Ectodermal cell (in vitro differentiated cells): Measurements from ENCODE around the gene ASIC1.

Source experiments
- H3K27ac ChIP-seq: 2 replicates; pipeline ENCODE4 v1.7.0; 2013; ENCODE audit warnings: mild to moderate bottlenecking, low read depth, low read length; ENCODE audit not compliant: insufficient read depth, poor library complexity, severe bottlenecking
- H3K27me3 ChIP-seq: 2 replicates; pipeline ENCODE4 v1.7.0; 2013; ENCODE audit warnings: mild to moderate bottlenecking, low read length; ENCODE audit not compliant: insufficient read depth, control insufficient read depth, poor library complexity, severe bottlenecking
- H3K36me3 ChIP-seq: one replicate; pipeline ENCODE4 v1.7.0; 2013; ENCODE audit warnings: low read length; ENCODE audit not compliant: control insufficient read depth, insufficient read depth
- H3K4me1 ChIP-seq: one replicate; pipeline ENCODE4 v1.7.0; 2013; ENCODE audit warnings: low read length; ENCODE audit not compliant: control insufficient read depth, insufficient read depth
- H3K4me3 ChIP-seq: 2 replicates; pipeline ENCODE4 v1.7.0; 2013; ENCODE audit warnings: low read depth, low read length, control low read depth; ENCODE audit not compliant: insufficient read depth
- H3K9me3 ChIP-seq: 2 replicates; pipeline ENCODE4 v1.7.0; 2013; ENCODE audit warnings: mild to moderate bottlenecking, low read length, moderate library complexity; ENCODE audit not compliant: control insufficient read depth
- WGBS, 2 experiments: methylation state at CpG; one replicate each; pipeline ENCODE4 v1.1.7; 2013; ENCODE audit warnings: missing lambda C conversion rate in 2 of 2; 5-methylcytosine and 5-hydroxymethylcytosine counted together

Gene ASIC1

GRCh38 chr12:50117057-50117622 lies 59.7 kb downstream of the ASIC1 start:
- Histone ChIP-seq H3K9me3 (no peaks in the 10 kb centered on the region), H3K27me3 (no peaks in the 10 kb centered on the region), H3K27ac (no peak overlapping the region), H3K4me3 (no peak overlapping the region), H3K36me3 (no peaks in the 10 kb centered on the region), H3K4me1 (peaks cover 3% of the 10 kb centered on the region)
- 91 to 95% methylated on average over 6 of the region's 6 CpGs for WGBS, 2 experiments

GRCh38 chr12:50119387-50119786 lies 62.0 kb downstream of the ASIC1 start:
- H3K36me3 ChIP-seq: no peaks in the 10 kb centered on the region
- H3K9me3 ChIP-seq: no peaks in the 10 kb centered on the region
- H3K4me3 ChIP-seq: no peak overlapping the region
- WGBS, 2 experiments: 96 to 97% methylated on average over 2 of the region's 2 CpGs
- no peaks in the 10 kb centered on the region for H3K4me1 ChIP-seq
- no peaks in the 10 kb centered on the region for H3K27me3 ChIP-seq
- no peak overlapping the region for H3K27ac ChIP-seq

- Histone ChIP-seq H3K27ac (no peak overlapping the region), H3K36me3 (no peaks in the 10 kb centered on the region), H3K4me3 (no peak overlapping the region), H3K9me3 (no peaks in the 10 kb centered on the region), H3K27me3 (no peaks in the 10 kb centered on the region), H3K4me1 (no peaks in the 10 kb centered on the region)
- 91 to 98% methylated on average over 3 of the region's 3 CpGs for WGBS, 2 experiments
Observed at GRCh38 chr12:50120521-50120920, 63.1 kb downstream of the ASIC1 start.

- Histone ChIP-seq H3K36me3 (no peaks in the 10 kb centered on the region), H3K4me1 (no peaks in the 10 kb centered on the region), H3K4me3 (no peak overlapping the region), H3K27me3 (no peaks in the 10 kb centered on the region), H3K9me3 (no peaks in the 10 kb centered on the region), H3K27ac (no peak overlapping the region)
- 92 to 94% methylated on average over 3 of the region's 3 CpGs for WGBS, 2 experiments
Observed at GRCh38 chr12:50120953-50121352, 63.6 kb downstream of the ASIC1 start.

GRCh38 chr12:50121641-50122040 lies 64.2 kb downstream of the ASIC1 start:
- Histone ChIP-seq H3K36me3 (no peaks in the 10 kb centered on the region), H3K4me3 (no peak overlapping the region), H3K27ac (no peak overlapping the region), H3K4me1 (no peaks in the 10 kb centered on the region), H3K27me3 (no peaks in the 10 kb centered on the region), H3K9me3 (no peaks in the 10 kb centered on the region)
- 77 to 81% methylated on average over 5 of the region's 5 CpGs for WGBS, 2 experiments

- no peak overlapping the region for H3K4me3 ChIP-seq
- no peaks in the 10 kb centered on the region for H3K27me3 ChIP-seq
- no peaks in the 10 kb centered on the region for H3K4me1 ChIP-seq
- 90 to 91% methylated on average over 2 of the region's 2 CpGs for WGBS, 2 experiments
- H3K27ac ChIP-seq: no peak overlapping the region
- no peaks in the 10 kb centered on the region for H3K36me3 ChIP-seq
- no peaks in the 10 kb centered on the region for H3K9me3 ChIP-seq
Observed at GRCh38 chr12:50123203-50123602, 65.8 kb downstream of the ASIC1 start.

GRCh38 chr12:50127546-50127945 lies 70.2 kb downstream of the ASIC1 start:
- 92% methylated on average over 2 of the region's 2 CpGs for WGBS, 2 experiments
- Histone ChIP-seq H3K4me3 (no peak overlapping the region), H3K36me3 (peaks cover 15% of the 10 kb centered on the region), H3K4me1 (no peaks in the 10 kb centered on the region), H3K27me3 (no peaks in the 10 kb centered on the region), H3K9me3 (no peaks in the 10 kb centered on the region), H3K27ac (no peak overlapping the region)

GRCh38 chr12:50129290-50129689 lies 71.9 kb downstream of the ASIC1 start:
- 97% methylated on average over 4 of the region's 4 CpGs for WGBS, 2 experiments
- peaks cover 25% of the 10 kb centered on the region for H3K36me3 ChIP-seq

GRCh38 chr12:50132505-50133135 lies 75.2 kb downstream of the ASIC1 start:
- no peak overlapping the region for H3K4me3 ChIP-seq
- no peaks in the 10 kb centered on the region for H3K9me3 ChIP-seq
- H3K4me1 ChIP-seq: no peaks in the 10 kb centered on the region
- H3K27me3 ChIP-seq: no peaks in the 10 kb centered on the region
- 91 to 94% methylated on average over 2 of the region's 2 CpGs for WGBS, 2 experiments
- peaks cover 45% of the 10 kb centered on the region for H3K36me3 ChIP-seq
- no peak overlapping the region for H3K27ac ChIP-seq

More at GRCh38 chr12:50129290-50129689, 71.9 kb downstream of the ASIC1 start:
- H3K27ac ChIP-seq: no peak overlapping the region
- no peaks in the 10 kb centered on the region for H3K9me3 ChIP-seq
- no peaks in the 10 kb centered on the region for H3K27me3 ChIP-seq
- no peak overlapping the region for H3K4me3 ChIP-seq
- no peaks in the 10 kb centered on the region for H3K4me1 ChIP-seq
